UCSD-AML1 (cell line): ENCODE data around the gene ABCC9.

ENCODE experiments used
- DNase-seq: peaks from one replicate; lab custom pipeline; 2025; ENCODE audit not compliant: unreplicated experiment; lab: John Stamatoyannopoulos, UW

Gene ABCC9

GRCh38 chr12:21940549-21941505 lies at the start of gene ABCC9:
TSS of gene ABCC9 (minus strand) at chr12:21941426. CDS start at chr12:21936674, 4,752 bp downstream.
- no peak for DNase-seq

GRCh38 chr12:21989819-21990412 lies 48.7 kb upstream of the ABCC9 start:
- DNase-seq = no peak

- no peak for DNase-seq
These were observed 47.4 kb upstream of the ABCC9 start for GRCh38 chr12:21988619-21989018.

- DNase-seq = no peak
These were observed 46.5 kb upstream of the ABCC9 start for GRCh38 chr12:21987755-21988154.

GRCh38 chr12:21985155-21985554 lies 43.9 kb upstream of the ABCC9 start:
- DNase-seq = no peak

GRCh38 chr12:21984375-21984774 lies 43.1 kb upstream of the ABCC9 start:
- no peak for DNase-seq

- DNase-seq = no peak
These were observed 41.9 kb upstream of the ABCC9 start for GRCh38 chr12:21983095-21983494.

GRCh38 chr12:21980544-21980943 lies 39.3 kb upstream of the ABCC9 start:
- DNase-seq = no peak

- DNase-seq = no peak
These were observed 34.1 kb upstream of the ABCC9 start for GRCh38 chr12:21975293-21975692.

GRCh38 chr12:21973221-21973620 lies 32.0 kb upstream of the ABCC9 start:
- DNase-seq = no peak

GRCh38 chr12:21972055-21972454 lies 30.8 kb upstream of the ABCC9 start:
- DNase-seq = no peak

- DNase-seq = no peak
These were observed 30.1 kb upstream of the ABCC9 start for GRCh38 chr12:21971344-21971743.

GRCh38 chr12:21962821-21963220 lies 21.6 kb upstream of the ABCC9 start:
- DNase-seq = no peak

- DNase-seq = no peak
These were observed 21.0 kb upstream of the ABCC9 start for GRCh38 chr12:21962236-21962635.

- DNase-seq = no peak
These were observed 9.4 kb upstream of the ABCC9 start for GRCh38 chr12:21950649-21951048.

- DNase-seq = no peak
These were observed 7.8 kb upstream of the ABCC9 start for GRCh38 chr12:21949036-21949435.

GRCh38 chr12:21946983-21947382 lies 5.8 kb upstream of the ABCC9 start:
- no peak for DNase-seq

GRCh38 chr12:21945002-21945401 lies 3.8 kb upstream of the ABCC9 start:
- DNase-seq = no peak

- DNase-seq = no peak
These were observed 1.1 kb upstream of the ABCC9 start for GRCh38 chr12:21942377-21942703.

GRCh38 chr12:21941506-21942376 lies 515 bp upstream of the ABCC9 start:
- DNase-seq = no peak

GRCh38 chr12:21939435-21939834 lies 1.8 kb downstream of the ABCC9 start:
- no peak for DNase-seq

GRCh38 chr12:21938879-21939278 lies 2.3 kb downstream of the ABCC9 start:
- no peak for DNase-seq
